Vagina (tissue), 2 donors: ENCODE measurements around the gene S100PBP. TPM values are rescaled to one million over a fixed set of nuclear protein-coding genes. Genes with fewer than 3 reads are reported as not detected.

Source experiments
- DNase-seq, 2 donors: peaks; one replicate each; pipeline ENCODE4 v3.0.0-alpha.2; 2017; ENCODE audit errors: extremely low spot score in 2 of 2
- H3K27ac ChIP-seq: fragments of 200-600 bp; sonication (generic); one replicate; pipeline ENCODE4 v1.5.1; 2019
- H3K27me3 ChIP-seq: fragments of 200-600 bp; sonication (generic); one replicate; pipeline ENCODE4 v1.5.1; 2019
- H3K36me3 ChIP-seq, 2 donors: fragments of 200-600 bp; sonication (generic); one replicate each; pipeline ENCODE4 v1.5.1; 2017 to 2019
- H3K4me1 ChIP-seq: fragments of 200-600 bp; sonication (generic); one replicate; pipeline ENCODE4 v1.5.1; 2019
- H3K4me3 ChIP-seq, 2 donors: fragments of 200-600 bp; sonication (generic); 1 replicate in 1 of 2; 2 replicates in 1 of 2; pipeline ENCODE4 v1.5.1; 2016 to 2019
- H3K9me3 ChIP-seq: fragments of 200-600 bp; sonication (generic); one replicate; pipeline ENCODE4 v1.5.1; 2019
- POLR2A ChIP-seq, 2 donors: fragments of 450-650 bp; IDR thresholded peaks; one replicate each; pipeline ENCODE4 v1.6.1; 2017; ENCODE audit warnings: antibody characterized with exemption in 2 of 2, mild to moderate bottlenecking in 2 of 2, moderate library complexity in 2 of 2
- POLR2AphosphoS5 ChIP-seq, 2 donors: sonication (generic); formaldehyde crosslinking; IDR thresholded peaks; one replicate each; pipeline ENCODE4 v1.9.0; 2017; ENCODE audit warnings: antibody characterized with exemption in 2 of 2, mild to moderate bottlenecking in 2 of 2, low read depth in 1 of 2; ENCODE audit not compliant: insufficient read depth in 1 of 2
- intact Hi-C: fragments of 100-400 bp; cut with DNase I; formaldehyde crosslinking; loops from one replicate; pipeline ENCODE4 v1.15.1; 2023
- total RNA-seq: library from RNA; depleted of rRNA; stranded (reverse); fragments of >200 nt; gene quantifications from one replicate; pipeline ENCODE4 v1.2.3, GENCODE V29; 2016
- TF ChIP-seq, protein P1 (sequence below), 3 experiments: fragments of 450-650 bp in 2 of 3; fragments of 200-600 bp in 1 of 3; sonication (generic) in 1 of 3; IDR thresholded peaks; one replicate each; pipeline ENCODE4 v1.5.1; 2017 to 2019; ENCODE audit warnings: antibody characterized with exemption in 3 of 3, mild to moderate bottlenecking in 2 of 3, moderate library complexity in 2 of 3

Gene S100PBP
- total RNA-seq, 1 donor from 2014 or later: 19.6 TPM

DNA sequence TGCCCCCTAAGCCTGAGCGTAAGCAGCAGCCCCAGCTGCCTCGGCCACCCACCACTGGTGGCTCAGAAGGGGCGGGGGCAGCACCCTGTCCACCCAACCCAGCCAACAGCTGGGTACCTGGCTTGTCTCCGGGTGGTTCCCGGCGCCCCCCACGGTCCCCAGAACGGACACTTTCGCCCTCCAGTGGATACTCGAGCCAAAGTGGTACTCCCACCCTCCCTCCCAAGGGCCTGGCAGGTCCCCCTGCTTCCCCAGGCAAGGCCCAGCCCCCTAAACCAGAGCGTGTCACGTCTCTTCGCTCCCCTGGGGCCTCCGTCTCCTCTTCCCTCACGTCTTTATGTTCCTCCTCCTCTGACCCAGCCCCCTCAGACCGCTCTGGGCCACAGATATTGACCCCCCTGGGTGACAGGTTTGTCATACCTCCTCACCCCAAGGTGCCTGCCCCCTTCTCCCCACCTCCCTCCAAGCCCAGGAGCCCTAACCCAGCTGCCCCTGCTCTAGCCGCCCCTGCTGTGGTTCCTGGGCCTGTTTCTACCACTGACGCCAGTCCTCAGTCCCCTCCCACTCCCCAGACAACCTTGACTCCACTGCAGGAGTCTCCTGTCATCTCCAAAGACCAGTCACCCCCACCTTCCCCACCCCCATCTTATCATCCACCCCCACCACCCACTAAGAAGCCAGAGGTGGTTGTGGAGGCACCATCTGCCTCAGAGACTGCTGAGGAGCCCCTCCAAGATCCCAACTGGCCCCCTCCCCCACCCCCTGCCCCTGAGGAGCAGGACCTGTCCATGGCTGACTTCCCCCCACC lies 46.5 kb upstream of the S100PBP start:
- no peak for DNase-seq
- peaks cover 0 to 39% of the 10 kb centered on the region in 2 donors for H3K36me3 ChIP-seq
- peaks cover 57% of the 10 kb centered on the region for H3K4me1 ChIP-seq
- TF ChIP-seq POLR2A (IDR thresholded peaks at IDR 0.05) (no peak), POLR2AphosphoS5 (IDR thresholded peaks at IDR 0.05; ENCODE audit: insufficient read depth in 1 of 2, low read depth in 1 of 2) (no peak)
- TF ChIP-seq, protein P1, sequence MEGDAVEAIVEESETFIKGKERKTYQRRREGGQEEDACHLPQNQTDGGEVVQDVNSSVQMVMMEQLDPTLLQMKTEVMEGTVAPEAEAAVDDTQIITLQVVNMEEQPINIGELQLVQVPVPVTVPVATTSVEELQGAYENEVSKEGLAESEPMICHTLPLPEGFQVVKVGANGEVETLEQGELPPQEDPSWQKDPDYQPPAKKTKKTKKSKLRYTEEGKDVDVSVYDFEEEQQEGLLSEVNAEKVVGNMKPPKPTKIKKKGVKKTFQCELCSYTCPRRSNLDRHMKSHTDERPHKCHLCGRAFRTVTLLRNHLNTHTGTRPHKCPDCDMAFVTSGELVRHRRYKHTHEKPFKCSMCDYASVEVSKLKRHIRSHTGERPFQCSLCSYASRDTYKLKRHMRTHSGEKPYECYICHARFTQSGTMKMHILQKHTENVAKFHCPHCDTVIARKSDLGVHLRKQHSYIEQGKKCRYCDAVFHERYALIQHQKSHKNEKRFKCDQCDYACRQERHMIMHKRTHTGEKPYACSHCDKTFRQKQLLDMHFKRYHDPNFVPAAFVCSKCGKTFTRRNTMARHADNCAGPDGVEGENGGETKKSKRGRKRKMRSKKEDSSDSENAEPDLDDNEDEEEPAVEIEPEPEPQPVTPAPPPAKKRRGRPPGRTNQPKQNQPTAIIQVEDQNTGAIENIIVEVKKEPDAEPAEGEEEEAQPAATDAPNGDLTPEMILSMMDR (IDR thresholded peaks at IDR 0.05): no peak
- no peak overlapping the region for H3K4me3 ChIP-seq
- intact Hi-C loops: loop anchor here (5.0 kb wide), 1 partner anchor 59 kb away; no protein-coding TSS in a partner anchor
- H3K27ac ChIP-seq: no peak overlapping the region
- no peaks in the 10 kb centered on the region for H3K9me3 ChIP-seq
- H3K27me3 ChIP-seq: no peaks in the 10 kb centered on the region

- H3K4me1 ChIP-seq: peaks cover 49% of the 10 kb centered on the region
- TF ChIP-seq POLR2AphosphoS5 (IDR thresholded peaks at IDR 0.05; ENCODE audit: insufficient read depth in 1 of 2, low read depth in 1 of 2) (no peak), POLR2A (IDR thresholded peaks at IDR 0.05) (no peak)
- TF ChIP-seq, protein P1 (IDR thresholded peaks at IDR 0.05): no peak
Observed at GRCh38 chr1:32771561-32772280, 45.7 kb upstream of the S100PBP start.

DNA sequence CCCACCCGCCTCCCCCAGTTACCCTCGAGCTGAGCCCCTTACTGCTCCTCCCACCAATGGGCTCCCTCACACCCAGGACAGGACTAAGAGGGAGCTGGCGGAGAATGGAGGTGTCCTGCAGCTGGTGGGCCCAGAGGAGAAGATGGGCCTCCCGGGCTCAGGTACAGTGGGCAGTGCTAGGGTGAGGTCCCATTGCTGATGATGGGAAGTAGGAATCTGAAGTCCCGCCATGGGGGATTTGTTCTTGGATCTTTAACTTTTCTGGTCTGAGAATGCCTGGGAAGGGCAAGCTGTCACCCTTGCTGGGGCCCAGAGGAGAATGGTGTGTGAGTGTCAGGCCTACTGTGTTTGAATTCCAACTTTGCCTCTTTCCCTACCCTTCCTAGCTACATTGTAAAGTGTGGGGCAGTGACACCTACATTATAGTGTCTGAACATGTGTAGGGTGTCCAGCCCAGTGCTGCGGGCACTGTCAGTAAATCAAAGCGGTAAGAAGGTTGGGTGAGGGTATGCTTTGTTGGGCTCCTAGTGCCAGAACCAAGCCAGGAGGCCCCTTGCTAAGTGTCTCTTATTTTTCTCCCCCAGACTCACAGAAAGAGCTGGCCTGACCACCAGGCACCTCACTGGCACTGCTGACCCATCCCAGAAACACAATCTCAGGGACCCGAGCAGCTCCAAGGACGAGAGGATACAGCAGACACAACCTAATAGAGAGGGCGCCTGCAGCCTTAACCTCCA lies 45.0 kb upstream of the S100PBP start:
- Histone ChIP-seq H3K9me3 (no peaks in the 10 kb centered on the region), H3K4me3 (no peak overlapping the region), H3K36me3 (peaks cover 0 to 50% of the 10 kb centered on the region in 2 donors), H3K27me3 (no peaks in the 10 kb centered on the region), H3K4me1 (peaks cover 42% of the 10 kb centered on the region), H3K27ac (no peak overlapping the region)
- DNase-seq: no peak
- intact Hi-C loops: loop anchor here (5.0 kb wide), 1 partner anchor 60 kb away; no protein-coding TSS in a partner anchor
- no peak for TF ChIP-seq POLR2A (IDR thresholded peaks at IDR 0.05)
- no peak for TF ChIP-seq POLR2AphosphoS5 (IDR thresholded peaks at IDR 0.05; ENCODE audit: insufficient read depth in 1 of 2, low read depth in 1 of 2)
- TF ChIP-seq, protein P1 (IDR thresholded peaks at IDR 0.05): no peak

More at GRCh38 chr1:32771561-32772280, 45.7 kb upstream of the S100PBP start:
- Histone ChIP-seq H3K27ac (no peak overlapping the region), H3K9me3 (no peaks in the 10 kb centered on the region), H3K36me3 (peaks cover 0 to 44% of the 10 kb centered on the region in 2 donors), H3K4me3 (no peak overlapping the region), H3K27me3 (no peaks in the 10 kb centered on the region)
- intact Hi-C loops: loop anchor here (5.0 kb wide), 1 partner anchor 59 kb away; no protein-coding TSS in a partner anchor
- DNase-seq: peak in 1 of 2 donors; percentile 84

DNA sequence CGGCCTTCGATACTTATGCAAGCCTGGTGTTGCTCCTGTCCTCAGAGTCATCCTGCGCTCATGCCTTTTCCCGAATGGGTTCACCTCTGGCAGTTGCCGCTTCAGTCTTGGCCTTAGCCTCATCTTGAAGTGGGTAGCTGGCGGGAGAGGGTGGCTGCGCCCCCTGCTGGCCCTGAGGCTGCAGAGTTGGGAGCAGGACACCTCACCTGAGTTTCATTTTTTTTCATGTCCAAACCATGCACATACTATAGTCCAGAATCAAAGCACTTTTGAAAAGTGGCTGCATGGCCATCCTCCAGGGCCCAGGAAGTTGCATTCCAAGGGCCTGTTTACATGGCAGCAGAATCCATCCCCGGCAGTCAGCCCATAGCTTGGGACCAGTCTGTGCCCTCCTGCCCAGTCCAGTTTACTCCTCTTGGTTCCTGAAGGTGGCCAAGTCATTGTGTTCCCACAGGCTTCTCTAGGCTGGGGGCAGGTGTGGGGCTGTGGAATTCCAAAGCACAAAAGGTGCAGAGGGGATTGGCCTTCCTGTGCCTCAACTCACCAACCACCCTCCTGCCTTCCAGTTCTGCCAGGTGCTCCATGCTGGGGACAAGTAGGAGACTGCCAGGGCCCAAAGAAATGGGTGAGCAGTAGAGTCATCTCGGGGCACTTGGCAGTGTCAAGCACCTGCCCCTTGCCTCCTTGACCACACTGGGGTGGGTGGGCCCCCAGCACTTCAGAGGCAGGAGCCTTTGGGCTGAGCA lies 44.3 kb upstream of the S100PBP start:
- H3K36me3 ChIP-seq: peaks cover 0 to 57% of the 10 kb centered on the region in 2 donors
- H3K9me3 ChIP-seq: no peaks in the 10 kb centered on the region
- no peak overlapping the region for H3K4me3 ChIP-seq
- H3K27ac ChIP-seq: peak overlapping the region; percentile 36
- DNase-seq: peak in 1 of 2 donors; percentile 88
- H3K27me3 ChIP-seq: no peaks in the 10 kb centered on the region
- peaks cover 34% of the 10 kb centered on the region for H3K4me1 ChIP-seq
- intact Hi-C loops: loop anchor here (5.0 kb wide), 1 partner anchor 61 kb away; no protein-coding TSS in a partner anchor
- TF ChIP-seq POLR2A (IDR thresholded peaks at IDR 0.05) (no peak), POLR2AphosphoS5 (IDR thresholded peaks at IDR 0.05; ENCODE audit: insufficient read depth in 1 of 2, low read depth in 1 of 2) (peak; percentile 36 to 50)
- TF ChIP-seq, protein P1 (IDR thresholded peaks at IDR 0.05): peak; percentile 68 to 78 (median 76)
